PC-3 (cell line): ENCODE results near the gene SRXN1. TPM values are rescaled to one million over a fixed set of nuclear protein-coding genes. Genes with fewer than 3 reads are reported as not detected.

Experiments used
- ATAC-seq: fragments of 200-7000 bp; cut with Tn5 transposase; 2 replicates; pipeline ENCODE4 v1.9.1; 2020; ENCODE audit warnings: mild to moderate bottlenecking, moderate library complexity
- BruUV-seq: library from RNA; stranded (reverse); fragments of 400-500 nt; replicated peaks from 2 replicates; lab custom pipeline; 2021; lab: Mats Ljungman, UMichigan
- CTCF ChIA-PET: fragments of 300-600 bp; sonication (Branson Sonifier 250); formaldehyde crosslinking; loops from one replicate; lab custom pipeline; 2022; ENCODE audit warnings: antibody characterized with exemption; lab: Charles Lee
- POLR2A ChIA-PET: fragments of 300-600 bp; sonication (Branson Sonifier 250); formaldehyde crosslinking; loops from one replicate; lab custom pipeline; 2022; ENCODE audit warnings: antibody characterized with exemption; ENCODE audit not compliant: unreplicated experiment; lab: Charles Lee
- DNase-seq: peaks from one replicate; pipeline ENCODE4 v3.0.0-alpha.2; 2015
- H2AFZ ChIP-seq: fragments of 300-600 bp; sonication (generic); 2 replicates; pipeline ENCODE4 v1.6.0; 2016; ENCODE audit warnings: antibody characterized with exemption, low read length
- H3F3A ChIP-seq: fragments of 300-600 bp; sonication (generic); one replicate; pipeline ENCODE4 v1.6.0; 2017; ENCODE audit warnings: antibody characterized with exemption, low read length, control low read depth, mild to moderate bottlenecking; ENCODE audit not compliant: unreplicated experiment
- H3K27ac ChIP-seq: fragments of 300-600 bp; sonication (generic); 2 replicates; pipeline ENCODE4 v1.5.1; 2016; ENCODE audit warnings: mild to moderate bottlenecking, low read length
- H3K27me3 ChIP-seq: fragments of 300-600 bp; sonication (generic); 2 replicates; pipeline ENCODE4 v1.6.1; 2016; ENCODE audit warnings: low read length, mixed read lengths
- H3K36me3 ChIP-seq: fragments of 300-600 bp; sonication (generic); 2 replicates; pipeline ENCODE4 v1.6.1; 2016; ENCODE audit warnings: low read depth, mixed run types, low read length, mixed read lengths
- H3K4me1 ChIP-seq: fragments of 300-600 bp; sonication (generic); 2 replicates; pipeline ENCODE4 v1.5.1; 2016; ENCODE audit warnings: low read length; ENCODE audit not compliant: insufficient read depth
- H3K4me2 ChIP-seq: fragments of 300-600 bp; sonication (generic); 2 replicates; pipeline ENCODE4 v1.6.0; 2016; ENCODE audit warnings: low read length
- H3K4me3 ChIP-seq: fragments of 300-600 bp; sonication (generic); 2 replicates; pipeline ENCODE4 v1.5.1; 2016; ENCODE audit warnings: mild to moderate bottlenecking, low read length, mixed read lengths
- H3K79me2 ChIP-seq: fragments of 300-600 bp; sonication (generic); 2 replicates; pipeline ENCODE4 v1.6.1; 2017; ENCODE audit warnings: low read length, mixed read lengths
- H3K9ac ChIP-seq: fragments of 300-600 bp; sonication (generic); 2 replicates; pipeline ENCODE4 v1.6.0; 2016; ENCODE audit warnings: mild to moderate bottlenecking, low read length
- H3K9me2 ChIP-seq: fragments of 300-600 bp; sonication (generic); replicated peaks from 2 replicates; pipeline ENCODE4 v1.6.1; 2016; ENCODE audit warnings: mixed run types, low read length, mixed read lengths
- H3K9me3 ChIP-seq: fragments of 300-600 bp; sonication (generic); 2 replicates; pipeline ENCODE4 v1.6.1; 2016; ENCODE audit warnings: low read length, mixed read lengths
- H4K20me1 ChIP-seq: fragments of 300-600 bp; sonication (generic); 2 replicates; pipeline ENCODE4 v1.6.1; 2016; ENCODE audit warnings: low read length, mixed read lengths
- EZH2 ChIP-seq: fragments of 300-600 bp; sonication (generic); IDR thresholded peaks from one replicate; pipeline ENCODE4 v1.6.1; 2017; ENCODE audit warnings: antibody characterized with exemption, mild to moderate bottlenecking, low read length; ENCODE audit not compliant: unreplicated experiment
- EZH2phosphoT487 ChIP-seq: fragments of 300-600 bp; sonication (generic); IDR thresholded peaks from 2 replicates; pipeline ENCODE4 v1.6.1; 2018; ENCODE audit warnings: mild to moderate bottlenecking, antibody characterized with exemption, low read length, borderline replicate concordance
- intact Hi-C: fragments of 100-400 bp; cut with micrococcal nuclease; formaldehyde crosslinking; loops from 2 replicates; pipeline ENCODE4 v1.9.0; 2023
- total RNA-seq: library from RNA; depleted of rRNA; stranded (reverse); fragments of >200 nt; gene quantifications from 2 replicates; pipeline ENCODE4 v1.2.3, GENCODE V29; 2014
- TF ChIP-seq, protein P1 (sequence below): fragments of 300-600 bp; sonication (generic); conservative IDR thresholded peaks from 2 replicates; pipeline ENCODE4 v1.5.1; 2017; ENCODE audit warnings: antibody characterized with exemption, low read depth, mild to moderate bottlenecking, low read length

Gene SRXN1
- total RNA-seq, 1 experiment from 2014 or later = 105 TPM

DNA sequence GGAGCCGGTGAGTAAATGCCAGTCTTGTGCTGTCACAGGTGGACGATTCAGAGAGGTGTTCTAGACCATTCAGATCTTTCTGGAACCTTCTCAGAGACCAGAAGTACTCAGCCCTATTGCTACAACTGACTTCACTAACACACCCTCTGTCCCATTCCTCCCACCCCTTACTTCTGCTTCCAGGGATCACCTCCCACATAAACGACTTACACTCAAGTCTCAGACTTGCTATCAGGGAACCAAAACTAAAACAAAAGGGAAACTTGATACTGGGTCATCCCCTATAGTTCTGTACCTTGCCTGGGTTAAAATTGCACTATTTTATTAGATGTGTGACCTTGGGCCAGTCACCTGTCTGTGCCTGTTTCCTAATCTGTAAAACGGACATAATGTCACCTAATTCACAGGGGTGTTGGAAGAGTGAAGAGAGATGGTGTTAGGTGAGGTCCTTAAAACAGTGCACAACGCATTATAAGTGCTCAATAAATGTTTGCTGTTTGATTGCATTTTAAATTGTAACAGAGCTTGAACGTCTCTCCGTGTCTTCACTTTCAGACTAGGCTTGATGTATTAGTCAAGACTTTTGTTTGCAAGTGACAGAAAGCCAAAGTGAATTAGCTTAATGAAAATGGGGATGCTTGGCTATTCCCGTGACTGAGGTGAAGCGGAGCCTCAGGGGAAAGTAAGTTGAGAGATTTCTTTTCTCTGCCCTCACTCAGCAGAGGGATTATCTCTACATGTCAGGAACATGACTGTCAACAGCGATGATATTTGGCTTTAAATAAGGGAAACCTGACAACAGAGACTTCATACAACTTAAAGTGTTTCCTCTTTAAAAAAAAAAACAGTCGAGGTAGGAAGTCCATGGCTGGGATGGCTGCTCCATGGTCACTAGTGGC lies 3.0 kb upstream of the SRXN1 start:
- CTCF ChIA-PET = no interaction called here
- intact Hi-C loops = loop anchor here (10.0 kb wide), 1 partner anchor 79 kb away; no protein-coding TSS in a partner anchor
- Histone ChIP-seq H4K20me1 (peaks cover 7% of the 10 kb centered on the region), H3K27ac (no peak overlapping the region), H3K4me2 (no peak overlapping the region), H3K79me2 (peaks cover 20% of the 10 kb centered on the region), H3K27me3 (peaks cover 30% of the 10 kb centered on the region), H2AFZ (no peak overlapping the region), H3K36me3 (peaks cover under 1% of the 10 kb centered on the region; the same call in 1 of the 2 replicates), H3K4me3 (no peak overlapping the region), H3K9me3 (no peaks in the 10 kb centered on the region), H3K9me2 (no peaks in the 10 kb centered on the region), H3F3A (no peaks in the 10 kb centered on the region), H3K9ac (no peak overlapping the region), H3K4me1 (peaks cover 12% of the 10 kb centered on the region)
- BruUV-seq = no TSS peak
- POLR2A ChIA-PET = no interaction called here
- ATAC-seq (no peak), DNase-seq (no peak)
- TF ChIP-seq EZH2 (no peak), EZH2phosphoT487 (no peak)
- TF ChIP-seq, protein P1, sequence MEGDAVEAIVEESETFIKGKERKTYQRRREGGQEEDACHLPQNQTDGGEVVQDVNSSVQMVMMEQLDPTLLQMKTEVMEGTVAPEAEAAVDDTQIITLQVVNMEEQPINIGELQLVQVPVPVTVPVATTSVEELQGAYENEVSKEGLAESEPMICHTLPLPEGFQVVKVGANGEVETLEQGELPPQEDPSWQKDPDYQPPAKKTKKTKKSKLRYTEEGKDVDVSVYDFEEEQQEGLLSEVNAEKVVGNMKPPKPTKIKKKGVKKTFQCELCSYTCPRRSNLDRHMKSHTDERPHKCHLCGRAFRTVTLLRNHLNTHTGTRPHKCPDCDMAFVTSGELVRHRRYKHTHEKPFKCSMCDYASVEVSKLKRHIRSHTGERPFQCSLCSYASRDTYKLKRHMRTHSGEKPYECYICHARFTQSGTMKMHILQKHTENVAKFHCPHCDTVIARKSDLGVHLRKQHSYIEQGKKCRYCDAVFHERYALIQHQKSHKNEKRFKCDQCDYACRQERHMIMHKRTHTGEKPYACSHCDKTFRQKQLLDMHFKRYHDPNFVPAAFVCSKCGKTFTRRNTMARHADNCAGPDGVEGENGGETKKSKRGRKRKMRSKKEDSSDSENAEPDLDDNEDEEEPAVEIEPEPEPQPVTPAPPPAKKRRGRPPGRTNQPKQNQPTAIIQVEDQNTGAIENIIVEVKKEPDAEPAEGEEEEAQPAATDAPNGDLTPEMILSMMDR = no peak

DNA sequence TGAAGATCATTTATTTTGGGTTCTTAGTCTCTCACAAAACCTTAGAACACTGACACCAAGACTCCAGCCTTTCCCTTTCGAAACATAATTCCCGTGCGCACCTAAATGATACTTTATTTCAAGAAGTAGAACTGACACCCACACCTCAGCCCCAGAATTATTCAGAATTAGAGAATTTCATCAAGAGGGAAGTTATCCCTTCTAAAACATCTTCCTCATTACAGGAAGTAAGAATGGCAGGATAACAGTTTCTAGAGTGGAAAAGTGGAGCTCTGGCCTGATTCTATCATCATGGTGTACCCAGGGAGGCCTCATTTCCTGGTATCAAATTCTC lies 1.4 kb upstream of the SRXN1 start:
- no peaks in the 10 kb centered on the region for H3F3A ChIP-seq
- BruUV-seq = no TSS peak
- no peak overlapping the region for H3K9ac ChIP-seq
- intact Hi-C loops = loop anchor here (10.0 kb wide), 1 partner anchor 80 kb away; no protein-coding TSS in a partner anchor
- TF ChIP-seq, protein P1 = no peak
- TF ChIP-seq EZH2 (no peak), EZH2phosphoT487 (no peak)
- H4K20me1 ChIP-seq = peaks cover 18% of the 10 kb centered on the region
- H3K27ac ChIP-seq = no peak overlapping the region
- peaks cover 35% of the 10 kb centered on the region for H3K79me2 ChIP-seq
- no peak for DNase-seq
- H3K4me3 ChIP-seq = no peak overlapping the region
- peaks cover 12% of the 10 kb centered on the region for H3K4me1 ChIP-seq
- peaks cover 15% of the 10 kb centered on the region for H3K36me3 ChIP-seq
- H3K9me2 ChIP-seq = no peaks in the 10 kb centered on the region
- no peaks in the 10 kb centered on the region for H3K9me3 ChIP-seq
- peaks cover 25% of the 10 kb centered on the region for H3K27me3 ChIP-seq
- POLR2A ChIA-PET = no interaction called here
- ATAC-seq = no peak
- CTCF ChIA-PET = no interaction called here
- H2AFZ ChIP-seq = no peak overlapping the region
- H3K4me2 ChIP-seq = no peak overlapping the region
